Measurements from ENCODE around the gene OR52R1. TPM values are rescaled to one million over a fixed set of nuclear protein-coding genes. Genes with fewer than 3 reads are reported as not detected.
"Not testable (repeated sequence)": the region's sequence is repeated elsewhere in the genome, so short reads cannot be mapped to it uniquely, and the experiment has no call there.

The OR52R1 gene
- total RNA-seq, 1 experiment from 2014 or later, result not detected

DNA sequence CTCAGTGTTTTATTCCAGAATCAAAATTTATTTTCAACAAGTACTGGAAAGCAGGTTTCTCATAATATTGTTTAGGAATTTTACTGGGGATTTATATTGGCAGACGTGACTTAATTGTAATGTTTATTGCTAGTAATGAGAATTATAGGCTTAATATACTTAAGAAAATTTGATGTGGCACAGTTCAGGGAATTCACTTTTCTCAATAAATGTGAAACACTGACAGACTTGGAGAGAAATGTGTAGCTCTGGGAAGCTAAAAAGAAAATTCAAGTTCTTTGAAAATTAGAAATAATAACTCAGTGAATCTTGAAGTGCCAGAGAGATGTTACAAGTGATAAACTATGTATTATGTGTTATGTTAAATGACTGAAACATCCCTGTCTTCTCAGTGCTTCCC is 16.8 kb upstream of the OR52R1 start, which contains the start of gene OR51F2:
OR51F2 (plus strand) TSS at position 301 of the 400 bp plus-strand sequence. CDS start 101 bp downstream, outside the sequence.
- Histone ChIP-seq H3K4me2 (ENCODE audit: low read length) (no peak within 1 kb of the TSS), H3F3A (ENCODE audit: low read length, unreplicated experiment) (no peaks in the 10 kb centered on the region), H4K20me1 (ENCODE audit: low read length) (no peaks in the 10 kb centered on the region), H3K9ac (ENCODE audit: low read length) (no peak within 1 kb of the TSS), H3K36me3 (ENCODE audit: low read depth, low read length) (no peaks in the 10 kb centered on the region), H3K4me1 (ENCODE audit: insufficient read depth, low read length) (no peaks in the 10 kb centered on the region), H3K9me2 (replicated peaks; ENCODE audit: low read length) (no peaks in the 10 kb centered on the region), H3K79me2 (ENCODE audit: low read length) (no peaks in the 10 kb centered on the region), H3K9me3 (ENCODE audit: low read length) (peaks cover 4% of the 10 kb centered on the region; the same call in 1 of the 2 replicates), H3K4me3 (ENCODE audit: low read length) (no peak within 1 kb of the TSS), H3K27me3 (ENCODE audit: low read length) (0 out of 2 replicates have a peak, but pooled peaks cover 4% of the 10 kb centered on the region), H3K27ac (ENCODE audit: low read length) (no peak within 1 kb of the TSS), H2AFZ (ENCODE audit: low read length) (no peak within 1 kb of the TSS)
- intact Hi-C loops (cut with micrococcal nuclease), result no loop called here
- no peak for TF ChIP-seq EZH2 (IDR thresholded peaks at IDR 0.05; ENCODE audit: low read length, unreplicated experiment)
- TF ChIP-seq CTCF (conservative IDR thresholded peaks at IDR 0.05; ENCODE audit: low read depth, low read length), result no peak
- TF ChIP-seq EZH2phosphoT487 (IDR thresholded peaks at IDR 0.05; ENCODE audit: borderline replicate concordance, low read length), result no peak
- ATAC-seq (no peak), DNase-seq (no peak)
- no TSS peak for BruUV-seq (replicated peaks)
- CTCF ChIA-PET, result no interaction called here
- POLR2A ChIA-PET (ENCODE audit: unreplicated experiment), result no interaction called here

- Histone ChIP-seq H3K4me1 (ENCODE audit: insufficient read depth, low read length) (no peaks in the 10 kb centered on the region), H2AFZ (ENCODE audit: low read length) (no peak overlapping the region), H3K27me3 (ENCODE audit: low read length) (no peaks in the 10 kb centered on the region), H3K36me3 (ENCODE audit: low read depth, low read length) (no peaks in the 10 kb centered on the region), H3K79me2 (ENCODE audit: low read length) (no peaks in the 10 kb centered on the region), H3K4me3 (ENCODE audit: low read length) (no peak overlapping the region), H3K27ac (ENCODE audit: low read length) (no peak overlapping the region), H3K4me2 (ENCODE audit: low read length) (no peak overlapping the region), H4K20me1 (ENCODE audit: low read length) (no peaks in the 10 kb centered on the region), H3K9me2 (replicated peaks; ENCODE audit: low read length) (no peaks in the 10 kb centered on the region), H3F3A (ENCODE audit: low read length, unreplicated experiment) (no peaks in the 10 kb centered on the region), H3K9ac (ENCODE audit: low read length) (no peak overlapping the region), H3K9me3 (ENCODE audit: low read length) (no peaks in the 10 kb centered on the region)
- no TSS peak for BruUV-seq (replicated peaks)
- ChIA-PET CTCF (no interaction called here), POLR2A (ENCODE audit: unreplicated experiment) (no interaction called here)
- no peak for TF ChIP-seq CTCF (conservative IDR thresholded peaks at IDR 0.05; ENCODE audit: low read depth, low read length)
- no peak for TF ChIP-seq EZH2 (IDR thresholded peaks at IDR 0.05; ENCODE audit: low read length, unreplicated experiment)
- TF ChIP-seq EZH2phosphoT487 (IDR thresholded peaks at IDR 0.05; ENCODE audit: borderline replicate concordance, low read length), result no peak
- DNase-seq, result no peak
- intact Hi-C loops (cut with micrococcal nuclease), result no loop called here
- ATAC-seq, result no peak
Measured at GRCh38 chr11:4809246-4809645, 5.1 kb upstream of the OR52R1 start.

- DNase-seq (no peak), ATAC-seq (no peak)
- no peaks in the 10 kb centered on the region for H3K79me2 ChIP-seq (ENCODE audit: low read length)
- no peaks in the 10 kb centered on the region for H3K27me3 ChIP-seq (ENCODE audit: low read length)
- no peak overlapping the region for H2AFZ ChIP-seq (ENCODE audit: low read length)
- POLR2A ChIA-PET (ENCODE audit: unreplicated experiment), result no interaction called here
- H3K9ac ChIP-seq (ENCODE audit: low read length), result no peak overlapping the region
- H3K27ac ChIP-seq (ENCODE audit: low read length), result no peak overlapping the region
- BruUV-seq (replicated peaks), result no TSS peak
- no peaks in the 10 kb centered on the region for H3F3A ChIP-seq (ENCODE audit: low read length, unreplicated experiment)
- H4K20me1 ChIP-seq (ENCODE audit: low read length), result no peaks in the 10 kb centered on the region
- H3K4me3 ChIP-seq (ENCODE audit: low read length), result no peak overlapping the region
- no peaks in the 10 kb centered on the region for H3K9me3 ChIP-seq (ENCODE audit: low read length)
- TF ChIP-seq CTCF (conservative IDR thresholded peaks at IDR 0.05; ENCODE audit: low read depth, low read length), result no peak
- TF ChIP-seq EZH2phosphoT487 (IDR thresholded peaks at IDR 0.05; ENCODE audit: borderline replicate concordance, low read length), result no peak
- TF ChIP-seq EZH2 (IDR thresholded peaks at IDR 0.05; ENCODE audit: low read length, unreplicated experiment), result no peak
- intact Hi-C loops (cut with micrococcal nuclease), result no loop called here
- H3K36me3 ChIP-seq (ENCODE audit: low read depth, low read length), result no peaks in the 10 kb centered on the region
- no peak overlapping the region for H3K4me2 ChIP-seq (ENCODE audit: low read length)
- H3K4me1 ChIP-seq (ENCODE audit: insufficient read depth, low read length), result no peaks in the 10 kb centered on the region
- CTCF ChIA-PET, result no interaction called here
- H3K9me2 ChIP-seq (replicated peaks; ENCODE audit: low read length), result no peaks in the 10 kb centered on the region
Measured at GRCh38 chr11:4808476-4808875, 4.3 kb upstream of the OR52R1 start.

DNA sequence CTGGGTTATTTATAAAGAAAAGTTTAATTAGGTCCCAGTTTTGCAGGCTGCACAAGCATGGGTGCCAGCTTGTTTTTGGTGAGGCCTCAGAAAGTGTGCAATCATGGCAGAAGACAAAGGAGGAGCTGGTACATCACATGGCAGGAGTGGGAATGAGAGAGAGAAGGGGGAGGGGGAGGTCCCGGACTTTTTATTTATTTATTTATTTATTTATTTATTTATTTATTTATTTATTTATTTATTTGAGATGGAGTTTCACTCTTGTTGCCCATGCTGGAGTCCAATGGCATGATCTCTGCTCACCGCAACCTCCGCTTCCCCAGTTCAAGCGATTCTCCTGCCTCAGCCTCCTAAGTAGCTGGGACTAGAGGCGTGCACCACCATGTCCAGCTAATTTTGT is 2.9 kb downstream of the OR52R1 start:
- BruUV-seq (replicated peaks); H3K9ac ChIP-seq (ENCODE audit: low read length); H3K36me3 ChIP-seq (ENCODE audit: low read depth, low read length); H3K27ac ChIP-seq (ENCODE audit: low read length); DNase-seq; H2AFZ ChIP-seq (ENCODE audit: low read length); H3K79me2 ChIP-seq (ENCODE audit: low read length); ATAC-seq; POLR2A ChIA-PET (ENCODE audit: unreplicated experiment); H3K27me3 ChIP-seq (ENCODE audit: low read length); CTCF ChIA-PET; H3K4me2 ChIP-seq (ENCODE audit: low read length); H3K9me3 ChIP-seq (ENCODE audit: low read length); H3K9me2 ChIP-seq (replicated peaks; ENCODE audit: low read length); intact Hi-C loops (cut with micrococcal nuclease); H3K4me1 ChIP-seq (ENCODE audit: insufficient read depth, low read length); H3K4me3 ChIP-seq (ENCODE audit: low read length); H3F3A ChIP-seq (ENCODE audit: low read length, unreplicated experiment); H4K20me1 ChIP-seq (ENCODE audit: low read length): not testable (repeated sequence)

Measured in PC-3 (cell line).